ENCODE results near the gene CEP350. TPM values are rescaled to one million over a fixed set of nuclear protein-coding genes. Genes with fewer than 3 reads are reported as not detected.
A peak's percentile ranks its signal among the peaks of the same experiment; 100 is the strongest.
"Not testable (repeated sequence)": the region's sequence is repeated elsewhere in the genome, so short reads cannot be mapped to it uniquely, and the experiment has no call there.

CEP350 gene
- total RNA-seq, 1 experiment from 2014 or later: 42.9 TPM

DNA sequence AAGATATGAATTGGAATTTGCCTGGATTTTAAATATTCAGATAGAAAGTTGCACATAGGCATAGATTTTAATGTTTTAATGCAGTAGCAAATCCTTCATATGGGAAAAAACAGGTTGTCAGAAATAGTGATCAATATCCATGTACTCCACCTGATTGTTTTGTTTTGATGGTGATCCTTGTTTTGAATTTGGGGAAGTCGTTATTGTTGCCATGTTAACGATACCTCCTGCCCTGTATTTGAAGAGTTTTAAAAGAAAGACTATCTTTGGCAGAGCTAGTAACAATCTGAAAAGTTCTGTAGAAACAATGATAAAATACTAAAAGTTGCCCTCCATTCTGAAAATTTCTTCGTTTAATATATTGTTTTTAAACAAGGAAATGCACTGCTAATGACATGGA lies 1.1 kb downstream of the CEP350 start:
- Histone ChIP-seq H3K27me3 (replicated peaks) (no peaks in the 10 kb centered on the region), H3K4me3 (peak overlapping the region; percentile 83), H3K27ac (no peak overlapping the region), H3K4me1 (replicated peaks) (peaks cover 14% of the 10 kb centered on the region), H3K9me3 (replicated peaks) (no peaks in the 10 kb centered on the region), H3K36me3 (peaks cover 5% of the 10 kb centered on the region)
- no peak for DNase-seq (ENCODE audit: low read depth in 1 of 2, low spot score in 2 of 2)

DNA sequence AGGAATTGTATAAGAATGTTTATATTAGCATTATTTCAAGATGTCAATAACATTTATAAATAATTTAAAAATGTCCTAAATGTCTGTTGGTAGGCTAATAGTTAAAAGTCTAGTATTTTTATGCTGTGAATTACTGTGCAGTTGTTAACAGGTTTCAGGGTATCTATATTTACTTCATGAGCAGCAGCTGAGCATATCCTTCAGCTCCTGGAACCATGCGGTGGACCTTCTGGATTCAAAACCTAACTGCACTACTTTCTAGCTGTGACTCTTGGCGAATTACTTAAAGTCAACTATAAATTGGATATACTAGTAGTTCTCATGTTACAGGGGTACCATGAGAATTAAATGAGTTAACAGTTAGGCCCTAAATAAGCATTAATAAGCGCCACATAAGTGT lies 3.7 kb downstream of the CEP350 start:
- no peaks in the 10 kb centered on the region for H3K9me3 ChIP-seq (replicated peaks)
- DNase-seq (ENCODE audit: low read depth in 1 of 2, low spot score in 2 of 2): no peak
- H3K4me1 ChIP-seq (replicated peaks): peaks cover 13% of the 10 kb centered on the region
- no peak overlapping the region for H3K4me3 ChIP-seq
- peaks cover 5% of the 10 kb centered on the region for H3K36me3 ChIP-seq
- no peaks in the 10 kb centered on the region for H3K27me3 ChIP-seq (replicated peaks)
- H3K27ac ChIP-seq: no peak overlapping the region

DNA sequence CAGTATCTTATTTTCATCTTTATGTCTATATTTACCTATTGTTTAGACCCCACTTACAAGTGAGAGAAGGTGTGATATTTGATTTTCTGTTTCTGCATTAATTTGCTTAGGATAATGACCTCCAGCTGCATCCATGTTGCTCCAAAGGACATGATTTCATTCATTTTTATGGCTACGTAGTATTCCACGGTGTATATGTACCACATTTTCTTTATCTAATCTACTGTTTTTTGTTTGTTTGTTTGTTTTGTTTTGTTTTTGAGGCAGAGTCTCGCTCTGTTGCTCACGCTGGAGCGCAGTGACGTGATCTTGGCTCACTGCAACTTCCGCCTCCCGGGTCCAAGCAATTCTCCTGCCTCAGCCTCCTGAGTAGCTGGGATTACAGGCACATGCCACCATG lies 7.6 kb downstream of the CEP350 start:
- not testable (repeated sequence) for H3K9me3 ChIP-seq (replicated peaks); H3K4me1 ChIP-seq (replicated peaks); DNase-seq (ENCODE audit: low read depth in 1 of 2, low spot score in 2 of 2); H3K36me3 ChIP-seq; H3K27ac ChIP-seq; H3K27me3 ChIP-seq (replicated peaks); H3K4me3 ChIP-seq

DNA sequence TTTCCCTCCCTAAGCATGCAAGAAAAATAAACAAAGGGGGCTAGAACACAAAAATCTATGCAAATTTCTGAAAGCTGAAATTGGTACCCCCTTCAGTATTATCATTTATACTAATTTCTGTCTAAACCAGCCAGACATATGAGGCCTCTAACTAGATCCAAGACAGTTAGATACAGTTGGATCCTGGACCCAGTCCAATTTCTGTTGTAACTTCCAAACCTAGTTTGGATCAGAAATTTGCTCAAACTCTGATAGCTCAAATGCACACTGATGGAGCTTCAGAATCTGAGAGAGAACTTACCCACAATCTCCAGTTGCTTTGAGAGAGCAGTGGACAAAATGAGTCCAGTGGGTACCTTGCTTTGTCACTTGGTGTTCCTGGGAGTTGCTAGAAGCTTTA lies 11.9 kb downstream of the CEP350 start:
- DNase-seq (ENCODE audit: low read depth in 1 of 2, low spot score in 2 of 2): no peak
- H3K27me3 ChIP-seq (replicated peaks): no peaks in the 10 kb centered on the region
- H3K9me3 ChIP-seq (replicated peaks): no peaks in the 10 kb centered on the region
- H3K36me3 ChIP-seq: no peaks in the 10 kb centered on the region; the same call in 1 of the 2 replicates
- H3K4me3 ChIP-seq: no peak overlapping the region
- no peaks in the 10 kb centered on the region for H3K4me1 ChIP-seq (replicated peaks)
- H3K27ac ChIP-seq: no peak overlapping the region

DNA sequence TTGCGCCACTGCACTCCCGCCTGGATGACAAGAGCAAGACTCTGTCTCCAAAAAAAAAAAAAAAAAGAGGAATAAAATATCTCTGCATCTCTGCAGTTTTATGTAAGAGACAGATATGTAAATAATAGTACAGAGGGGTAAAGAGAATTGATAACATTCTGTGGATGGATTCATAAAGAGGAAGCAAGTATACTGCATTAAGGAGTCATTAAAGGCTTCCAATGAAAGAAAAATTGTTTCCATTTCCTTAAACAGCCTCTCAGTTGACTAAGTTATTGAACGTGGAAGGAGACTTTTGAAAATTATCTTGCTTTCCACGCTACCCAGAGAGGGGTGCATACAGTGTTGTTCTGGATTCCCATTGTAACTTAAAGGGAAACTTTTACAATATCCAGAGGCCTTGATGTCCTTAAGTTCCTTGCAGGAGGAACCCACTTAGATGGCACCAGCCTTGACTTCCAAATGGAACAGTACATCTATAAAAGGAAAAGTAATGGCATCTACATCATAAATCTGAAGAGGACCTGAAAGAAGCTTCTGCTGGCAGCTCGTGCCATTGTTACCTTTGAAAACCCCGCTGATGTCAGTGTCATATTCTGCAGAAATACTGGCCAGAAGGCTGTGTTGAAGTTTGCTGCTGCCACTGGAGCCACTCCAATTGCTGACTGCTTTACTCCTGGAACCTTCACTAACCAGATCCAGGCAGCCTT lies 13.8 kb downstream of the CEP350 start:
- Histone ChIP-seq H3K4me3 (no peak overlapping the region), H3K27me3 (replicated peaks) (no peaks in the 10 kb centered on the region), H3K9me3 (replicated peaks) (no peaks in the 10 kb centered on the region), H3K4me1 (replicated peaks) (no peaks in the 10 kb centered on the region), H3K36me3 (no peaks in the 10 kb centered on the region; the same call in 1 of the 2 replicates), H3K27ac (no peak overlapping the region)
- no peak for DNase-seq (ENCODE audit: low read depth in 1 of 2, low spot score in 2 of 2)

DNA sequence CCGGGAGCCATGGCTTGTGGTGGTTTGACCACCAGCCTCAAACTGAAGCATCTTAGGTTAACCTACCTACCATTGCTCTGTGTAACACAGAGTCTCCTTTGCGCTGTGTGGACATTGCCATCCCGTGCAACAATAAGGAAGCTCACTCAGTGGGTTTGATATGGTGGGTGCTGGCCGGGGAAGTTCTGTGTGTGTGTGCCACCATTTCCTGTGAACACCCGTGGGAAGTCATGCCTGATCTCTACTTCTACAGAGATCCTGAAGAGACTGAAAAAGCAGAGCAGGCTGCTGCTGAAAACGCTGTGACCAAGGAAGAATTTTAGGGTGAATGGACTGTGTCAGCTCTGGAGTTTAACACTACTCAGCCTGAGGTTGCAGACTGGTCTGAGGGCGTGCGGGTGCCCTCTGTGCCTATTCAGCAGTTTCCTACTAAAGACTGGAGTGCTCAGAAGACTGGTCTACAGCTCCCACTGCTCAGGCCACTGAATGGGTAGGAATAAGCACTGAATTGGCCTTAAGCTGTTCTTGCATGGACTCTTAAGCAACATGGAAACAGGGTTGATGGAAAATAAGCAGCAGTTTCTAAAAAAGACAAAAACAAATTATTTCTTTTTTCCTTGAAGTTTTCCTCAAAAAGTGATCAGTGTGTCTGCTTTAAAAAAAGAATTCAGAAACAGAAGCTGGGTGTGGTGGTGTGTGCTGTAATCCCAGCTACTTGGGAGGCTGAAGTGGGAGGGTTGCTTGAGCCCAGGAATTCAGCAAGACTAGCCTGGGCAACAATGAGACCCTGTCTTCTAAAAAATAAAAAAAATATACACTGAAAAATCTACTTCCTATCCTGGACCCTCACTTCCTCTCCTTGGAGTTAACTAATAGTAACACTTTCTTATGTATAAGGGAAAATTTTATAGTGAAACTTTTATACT lies 14.6 kb downstream of the CEP350 start:
- no peaks in the 10 kb centered on the region for H3K4me1 ChIP-seq (replicated peaks)
- H3K27me3 ChIP-seq (replicated peaks): no peaks in the 10 kb centered on the region
- no peaks in the 10 kb centered on the region; the same call in 1 of the 2 replicates for H3K36me3 ChIP-seq
- no peaks in the 10 kb centered on the region for H3K9me3 ChIP-seq (replicated peaks)
- no peak overlapping the region for H3K4me3 ChIP-seq
- DNase-seq (ENCODE audit: low read depth in 1 of 2, low spot score in 2 of 2): no peak
- no peak overlapping the region for H3K27ac ChIP-seq

DNA sequence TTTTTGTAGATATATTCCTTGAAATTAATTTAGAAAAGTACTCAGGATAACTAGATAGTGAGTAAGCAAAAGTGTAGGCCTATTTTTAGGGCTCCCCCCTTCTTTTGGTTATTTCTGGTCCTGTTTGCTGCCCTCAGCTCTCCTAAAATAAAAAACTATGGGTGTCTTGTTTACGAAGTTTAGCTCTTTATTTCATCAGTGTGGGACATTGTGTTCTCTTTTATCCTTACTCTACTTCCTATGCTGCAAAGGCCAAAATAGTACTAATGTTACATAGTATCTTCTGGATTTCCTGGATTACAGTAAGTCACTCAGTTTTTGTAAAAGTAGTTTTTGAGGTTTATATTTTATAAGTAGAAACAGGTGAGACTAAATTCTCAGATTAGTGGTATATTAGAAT lies 15.4 kb downstream of the CEP350 start:
- Histone ChIP-seq H3K9me3 (replicated peaks) (no peaks in the 10 kb centered on the region), H3K36me3 (no peaks in the 10 kb centered on the region; the same call in 1 of the 2 replicates), H3K27me3 (replicated peaks) (no peaks in the 10 kb centered on the region), H3K4me3 (no peak overlapping the region), H3K4me1 (replicated peaks) (no peaks in the 10 kb centered on the region), H3K27ac (no peak overlapping the region)
- DNase-seq (ENCODE audit: low read depth in 1 of 2, low spot score in 2 of 2): no peak

DNA sequence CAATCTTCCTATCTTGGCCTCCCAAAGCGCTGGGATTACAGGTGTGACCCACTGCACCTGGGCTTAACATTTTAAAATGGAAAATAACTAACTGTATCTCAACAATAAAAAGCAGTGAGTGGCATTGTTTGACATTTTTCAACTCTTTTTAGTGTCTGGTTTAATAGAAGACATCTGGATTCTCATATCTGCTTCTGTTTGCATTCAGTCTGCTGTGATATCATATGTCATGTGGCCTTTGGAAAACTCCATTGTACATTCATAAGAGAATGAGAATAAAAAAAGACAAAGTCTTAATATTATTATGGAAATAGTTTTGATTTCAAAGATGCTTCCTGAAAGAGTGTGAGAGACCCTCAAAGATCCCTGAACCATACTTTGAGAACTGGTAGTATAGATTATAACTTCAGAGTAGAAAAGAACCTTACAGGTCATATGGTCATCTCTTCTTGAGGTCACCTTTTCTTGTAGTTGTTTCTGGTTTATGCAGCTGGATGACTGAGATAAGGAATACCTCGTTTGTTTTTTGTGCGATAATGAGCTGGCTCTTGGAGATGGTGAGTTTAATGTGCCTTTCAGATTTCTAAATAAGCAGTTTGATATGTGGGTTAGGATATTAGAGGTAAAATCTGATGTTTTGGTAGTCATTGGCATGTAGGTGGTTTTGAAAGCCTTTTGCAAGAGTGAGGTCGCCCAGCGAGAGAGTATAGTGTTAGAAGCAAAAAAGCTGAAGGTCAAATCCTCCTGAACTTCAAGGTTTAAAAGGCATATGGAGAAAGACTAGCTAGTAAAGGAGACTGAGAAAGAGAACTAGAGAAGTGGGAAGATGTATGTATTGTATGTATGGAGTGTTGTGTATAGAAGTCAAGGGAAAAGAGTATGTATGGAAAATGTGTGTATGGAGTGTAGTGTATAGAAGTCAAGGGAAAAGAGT lies 17.2 kb downstream of the CEP350 start:
- no peaks in the 10 kb centered on the region for H3K9me3 ChIP-seq (replicated peaks)
- no peak for DNase-seq (ENCODE audit: low read depth in 1 of 2, low spot score in 2 of 2)
- H3K27ac ChIP-seq: no peak overlapping the region

DNA sequence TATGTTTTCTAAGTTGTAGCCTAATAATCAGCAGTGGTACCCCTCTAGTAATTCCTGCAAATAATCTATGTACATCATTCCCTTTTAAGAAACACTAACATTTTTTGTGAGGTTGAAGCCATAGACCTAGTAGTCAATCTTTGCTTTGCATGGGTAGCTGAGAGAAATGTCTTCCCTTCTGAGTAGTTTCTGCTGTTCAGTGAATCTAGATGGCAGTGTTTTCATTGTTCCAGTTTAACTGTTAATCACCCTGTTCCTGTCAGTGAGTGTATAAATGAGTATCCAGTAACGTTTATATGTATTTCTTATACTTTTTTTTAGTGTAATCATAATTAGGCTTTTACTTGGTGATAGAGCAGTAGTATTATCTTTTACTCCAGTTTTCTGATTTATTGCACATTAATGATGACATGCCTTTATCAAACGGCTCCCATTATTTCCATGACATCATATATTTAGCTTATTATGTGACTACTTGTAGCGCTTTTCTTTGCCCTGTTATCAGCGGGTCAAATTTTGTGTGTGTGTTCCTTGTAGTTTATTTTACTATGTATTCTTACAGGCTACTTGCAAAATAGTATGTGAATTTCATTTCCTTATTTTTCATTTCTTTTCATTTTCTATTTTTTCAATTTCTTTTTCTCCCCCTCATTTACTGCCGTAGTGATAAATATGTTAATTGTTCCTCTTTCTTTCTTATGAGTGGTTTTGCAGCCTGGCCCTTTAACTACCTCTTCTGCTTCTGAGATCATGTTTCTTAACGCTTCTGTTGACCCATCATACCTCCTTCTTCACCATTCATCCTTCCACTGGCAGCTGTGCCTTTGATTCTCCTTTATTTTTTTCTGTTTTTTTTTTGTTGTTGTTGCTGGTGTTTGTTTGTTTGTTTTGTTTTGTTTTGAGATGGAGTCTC lies 18.8 kb downstream of the CEP350 start:
- no peak for DNase-seq (ENCODE audit: low read depth in 1 of 2, low spot score in 2 of 2)
- H3K36me3 ChIP-seq: no peaks in the 10 kb centered on the region
- H3K9me3 ChIP-seq (replicated peaks): no peaks in the 10 kb centered on the region
- H3K4me3 ChIP-seq: no peak overlapping the region
- H3K27ac ChIP-seq: no peak overlapping the region
- no peaks in the 10 kb centered on the region for H3K4me1 ChIP-seq (replicated peaks)
- H3K27me3 ChIP-seq (replicated peaks): no peaks in the 10 kb centered on the region

More for the DNA sequence above, 17.2 kb downstream of the CEP350 start:
- Histone ChIP-seq H3K36me3 (no peaks in the 10 kb centered on the region), H3K4me3 (no peak overlapping the region), H3K27me3 (replicated peaks) (no peaks in the 10 kb centered on the region), H3K4me1 (replicated peaks) (no peaks in the 10 kb centered on the region)

DNA sequence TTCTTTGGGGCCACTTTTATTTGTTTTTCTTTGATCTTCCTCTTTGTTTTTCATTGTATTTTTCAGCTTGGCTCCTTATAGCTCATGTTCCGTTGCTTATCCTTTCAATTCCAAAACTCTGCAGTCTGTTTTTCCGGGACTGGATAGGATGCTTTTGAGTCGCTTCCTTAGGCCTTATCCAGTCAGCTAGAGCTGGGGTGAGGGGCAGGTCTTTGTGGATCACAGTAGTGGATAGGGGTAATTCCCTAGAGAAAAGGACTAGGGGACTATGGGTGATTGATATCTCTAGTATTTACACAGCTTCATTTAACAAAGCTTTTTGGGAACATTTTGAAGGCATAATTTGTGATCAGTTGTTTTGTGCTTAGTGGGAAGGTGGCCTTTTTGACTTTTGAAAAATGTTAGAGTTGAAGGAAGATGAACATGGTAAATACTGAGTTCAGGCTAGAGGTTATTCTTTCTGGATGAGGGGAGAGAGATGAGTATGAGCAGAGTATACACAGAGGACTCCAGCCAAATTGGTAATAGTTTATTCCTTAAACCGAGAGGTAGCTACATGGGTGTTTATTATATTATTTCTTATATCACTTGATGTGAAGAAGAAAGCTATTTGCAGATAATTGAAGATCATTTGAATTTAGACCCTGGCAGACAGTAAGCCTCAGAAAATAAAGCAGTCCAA lies 22.5 kb downstream of the CEP350 start:
- Histone ChIP-seq H3K4me3 (no peak overlapping the region), H3K36me3 (no peaks in the 10 kb centered on the region), H3K27ac (no peak overlapping the region), H3K27me3 (replicated peaks) (no peaks in the 10 kb centered on the region), H3K9me3 (replicated peaks) (no peaks in the 10 kb centered on the region), H3K4me1 (replicated peaks) (no peaks in the 10 kb centered on the region)
- no peak for DNase-seq (ENCODE audit: low read depth in 1 of 2, low spot score in 2 of 2)

DNA sequence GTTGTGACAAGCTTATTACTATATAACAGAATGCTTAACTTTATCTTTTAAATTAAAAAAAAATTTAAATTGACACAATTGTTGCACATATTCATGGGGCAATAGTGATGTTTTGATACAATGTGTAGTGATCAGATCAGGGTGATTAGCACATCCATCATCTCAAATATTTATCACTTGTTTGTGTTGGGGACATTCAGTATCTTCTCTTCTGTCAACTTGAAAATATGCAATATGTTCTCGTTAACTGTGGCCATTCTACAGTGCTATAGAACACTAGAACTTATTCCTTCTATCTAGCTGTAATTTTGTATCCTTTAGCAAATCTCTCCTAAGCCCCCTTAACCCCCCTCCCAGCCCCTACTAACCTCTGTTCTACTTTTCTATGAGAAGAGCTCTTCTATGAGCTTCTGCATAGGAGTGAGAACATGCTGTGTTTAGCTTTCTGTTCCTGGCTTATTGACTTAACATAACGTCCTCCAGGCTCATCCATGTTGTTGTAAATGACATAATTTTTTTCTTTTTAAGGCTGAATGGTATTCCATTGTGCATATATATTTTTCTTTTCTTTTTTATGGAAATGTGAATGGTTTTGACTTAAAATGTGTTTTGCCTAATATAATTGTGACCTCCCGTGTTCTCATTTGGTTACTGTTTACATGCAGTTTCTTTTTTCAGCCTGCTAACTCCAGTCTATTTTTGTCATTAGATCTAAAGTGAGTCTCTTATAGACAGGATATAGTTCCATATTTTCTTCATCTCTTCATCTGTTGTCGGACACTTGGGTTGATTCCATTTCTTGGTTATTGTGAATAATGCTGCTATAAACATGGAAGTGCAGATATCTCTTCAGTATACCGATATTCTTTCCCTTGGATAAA lies 23.8 kb downstream of the CEP350 start:
- no peak overlapping the region for H3K4me3 ChIP-seq
- no peak overlapping the region for H3K27ac ChIP-seq
- H3K27me3 ChIP-seq (replicated peaks): no peaks in the 10 kb centered on the region
- DNase-seq (ENCODE audit: low read depth in 1 of 2, low spot score in 2 of 2): no peak
- H3K4me1 ChIP-seq (replicated peaks): no peaks in the 10 kb centered on the region
- no peaks in the 10 kb centered on the region for H3K9me3 ChIP-seq (replicated peaks)
- H3K36me3 ChIP-seq: no peaks in the 10 kb centered on the region
